ENCODE results near the gene POLR2B. TPM values are rescaled to one million over a fixed set of nuclear protein-coding genes. Genes with fewer than 3 reads are reported as not detected.

POLR2B gene
- total and polyA plus RNA-seq, 2 of the 8 experiments (the other 6 are each of a cell fraction or from before 2014, with no cell fraction given): 59.3 to 115 TPM

DNA sequence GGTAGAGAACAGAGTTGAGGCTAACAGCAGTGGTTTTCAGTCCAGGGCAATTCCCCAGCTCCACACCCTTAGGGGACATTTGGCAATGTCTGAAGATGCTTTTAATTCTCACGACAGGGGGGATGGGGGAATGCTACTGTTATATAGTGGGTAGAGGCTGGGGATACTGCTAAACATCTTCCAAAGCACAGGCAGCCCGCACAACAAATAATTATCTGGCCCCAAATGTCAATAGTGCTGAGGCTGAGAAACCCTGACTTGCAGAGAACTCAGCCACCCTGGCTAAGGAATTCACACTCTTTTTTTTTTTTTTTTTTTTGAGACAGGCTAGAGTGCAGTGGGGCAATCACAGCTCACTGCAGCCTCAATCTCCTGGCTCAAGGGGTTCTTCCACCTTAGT lies 60.6 kb downstream of the POLR2B start:
- Histone ChIP-seq H2BK20ac (ENCODE audit: low read length) (no peak overlapping the region), H2AK5ac (ENCODE audit: low read depth, low read length) (no peak overlapping the region), H3K14ac (ENCODE audit: insufficient read length) (no peak overlapping the region), H3K27ac (ENCODE audit: low read depth, low read length) (no peak overlapping the region), H4K20me1 (replicated peaks in 1 of 2; ENCODE audit: control insufficient read depth in 1 of 2, insufficient read depth in 2 of 2, low read length in 2 of 2) (no peaks in the 10 kb centered on the region), H3K18ac (ENCODE audit: extremely low read depth, low read length) (no peak overlapping the region), H4K8ac (ENCODE audit: extremely low read depth, insufficient read depth, low read length) (no peak overlapping the region), H3K27me3 (replicated peaks in 1 of 4; ENCODE audit: control insufficient read depth in 3 of 4, extremely low read depth in 1 of 4, insufficient read depth in 3 of 4, low read length in 3 of 4) (no peaks in the 10 kb centered on the region), H4K91ac (replicated peaks; ENCODE audit: insufficient read length, low read length) (no peak overlapping the region), H2BK12ac (ENCODE audit: low read depth, low read length) (no peak overlapping the region), H3K4ac (replicated peaks; ENCODE audit: insufficient read length, low read depth, low read length) (peak overlapping the region; percentile 63), H3K4me3 (ENCODE audit: extremely low read depth in 1 of 4, insufficient read depth in 2 of 4, low read depth in 3 of 4, low read length in 4 of 4) (no peak overlapping the region), H3K9me3 (ENCODE audit: insufficient read depth in 2 of 2, low read depth in 1 of 2, low read length in 1 of 2) (no peaks in the 10 kb centered on the region), H3K4me1 (replicated peaks in 1 of 4; ENCODE audit: control insufficient read depth in 3 of 4, insufficient read depth in 4 of 4, low read length in 3 of 4) (no peaks in the 10 kb centered on the region), H3K79me1 (ENCODE audit: low read depth, low read length) (no peaks in the 10 kb centered on the region), H2AFZ (ENCODE audit: low read length) (no peak overlapping the region), H3K23me2 (ENCODE audit: low read depth, low read length) (no peaks in the 10 kb centered on the region), H3K4me2 (ENCODE audit: insufficient read depth in 1 of 2, low read depth in 2 of 2, low read length in 2 of 2) (no peak overlapping the region), H3K23ac (ENCODE audit: insufficient read length) (no peak overlapping the region), H2BK5ac (ENCODE audit: low read depth, low read length) (no peak overlapping the region), H2BK120ac (replicated peaks; ENCODE audit: low read depth, low read length) (no peak overlapping the region), H2BK15ac (ENCODE audit: low read length) (no peak overlapping the region), H3K9ac (replicated peaks in 1 of 4; ENCODE audit: extremely low read depth in 1 of 4, low read depth in 3 of 4, low read length in 3 of 4) (no peak overlapping the region), H3K36me3 (ENCODE audit: control insufficient read depth in 2 of 4, insufficient read depth in 4 of 4, low read length in 3 of 4) (no peaks in the 10 kb centered on the region), H4K5ac (ENCODE audit: insufficient read length, low read depth, low read length) (no peak overlapping the region), H3K56ac (replicated peaks; ENCODE audit: insufficient read length, low read depth, low read length) (no peak overlapping the region), H3K79me2 (ENCODE audit: control insufficient read depth in 1 of 2, insufficient read depth in 2 of 2, low read length in 2 of 2) (no peaks in the 10 kb centered on the region)
- FAIRE-seq: no peak
- POLR2A ChIA-PET (ENCODE audit: partially characterized antibody): no interaction called here
- no peak for DNase-seq (ENCODE audit: low read depth in 1 of 2, low spot score in 2 of 2)
- WGBS, 2 experiments (ENCODE audit: extremely low coverage in 1 of 2, insufficient coverage in 1 of 2, insufficient read length in 1 of 2, insufficient replicate concordance in 2 of 2, low coverage in 1 of 2, low lambda C conversion rate in 2 of 2, missing lambda C conversion rate in 1 of 2): 92% methylated on average over 2 of the region's 2 CpGs; no CpG with 5 or more reads in 1 of the 2 experiments
- CTCF ChIA-PET (ENCODE audit: partially characterized antibody): interaction anchor here (0.7 to 5.6 kb wide), 12 partner anchors 11 to 403 kb away, joined by 3 to 87 read pairs (median 6); no protein-coding TSS in a partner anchor
- TF ChIP-seq POU5F1 (IDR thresholded peaks at IDR 0.05; ENCODE audit: low read depth, low read length): no peak
- TF ChIP-seq TAF1 (IDR thresholded peaks at IDR 0.05; ENCODE audit: low read depth, low read length): no peak
- no peak for TF ChIP-seq SRF (IDR thresholded peaks at IDR 0.05; ENCODE audit: low read depth, low read length)
- TF ChIP-seq HDAC6 (IDR thresholded peaks at IDR 0.05; ENCODE audit: low read depth, low read length): no peak
- TF ChIP-seq HDAC2 (IDR thresholded peaks at IDR 0.05; ENCODE audit: borderline replicate concordance in 1 of 2, low read depth in 2 of 2, low read length in 2 of 2): no peak
- no peak for TF ChIP-seq SP1 (IDR thresholded peaks at IDR 0.05; ENCODE audit: low read depth, low read length)
- TF ChIP-seq KDM5A (IDR thresholded peaks at IDR 0.05; ENCODE audit: low read length): no peak
- no peak for TF ChIP-seq CREB1 (IDR thresholded peaks at IDR 0.05)
- no peak for TF ChIP-seq SAP30 (IDR thresholded peaks at IDR 0.05; ENCODE audit: insufficient read depth, insufficient replicate concordance, low read length)
- no peak for TF ChIP-seq CHD1 (IDR thresholded peaks at IDR 0.05; ENCODE audit: low read depth, low read length)
